ENCODE results near the gene CLASP2. TPM values are rescaled to one million over a fixed set of nuclear protein-coding genes. Genes with fewer than 3 reads are reported as not detected.

CLASP2 gene
- polyA plus RNA-seq, 1 donor (not counting 4 experiments of a cell fraction or from before 2014, with no cell fraction given) = 49.5 TPM

GRCh38 chr3:33577173-33577572 lies 140.9 kb downstream of the CLASP2 start:
- DNase-seq (ENCODE audit: low read depth, low spot score) = no peak
- no peak overlapping the region for H3K4me2 ChIP-seq (ENCODE audit: control insufficient read depth, extremely low read depth, insufficient read depth, low read depth, low read length)
- dilution Hi-C loops (cut with MboI; ENCODE audit: extremely low pct_ligation_motif_present, low sequenced_read_pairs) = no loop called here
- TF ChIP-seq CTCF (optimal IDR thresholded peaks at IDR 0.05 in 1 of 3, IDR thresholded peaks at IDR 0.05 in 1 of 3, conservative IDR thresholded peaks at IDR 0.05 in 1 of 3; ENCODE audit: extremely low read depth in 1 of 3, insufficient read depth in 2 of 3, low read length in 3 of 3) (no peak), EZH2 (IDR thresholded peaks at IDR 0.05; ENCODE audit: low read length) (no peak)
- no peaks in the 10 kb centered on the region for H3K27me3 ChIP-seq (ENCODE audit: control insufficient read depth, extremely low read depth, insufficient read depth, low read length)
- H2AFZ ChIP-seq (ENCODE audit: control insufficient read depth, low read length) = no peak overlapping the region
- H3K27ac ChIP-seq (ENCODE audit: control insufficient read depth, insufficient read depth, low read length) = no peak overlapping the region
- no peaks in the 10 kb centered on the region for H3K79me2 ChIP-seq (ENCODE audit: control insufficient read depth, insufficient read depth, low read length)
- no peak for FAIRE-seq
- no peaks in the 10 kb centered on the region for H3K9me1 ChIP-seq (ENCODE audit: control insufficient read depth, extremely low read depth, insufficient read depth, low read length)
- H3K4me3 ChIP-seq (ENCODE audit: control insufficient read depth in 2 of 3, extremely low read depth in 1 of 3, insufficient read depth in 2 of 3, low read depth in 1 of 3, low read length in 3 of 3) = no peak overlapping the region
- no peak overlapping the region for H3K9ac ChIP-seq (ENCODE audit: control insufficient read depth, extremely low read depth, insufficient read depth, low read length)
- peaks cover 5 to 6% of the 10 kb centered on the region in 2 experiments for H3K36me3 ChIP-seq (ENCODE audit: control insufficient read depth in 2 of 2, extremely low read depth in 1 of 2, insufficient read depth in 2 of 2, low read length in 2 of 2)
- H3K9me3 ChIP-seq (ENCODE audit: control insufficient read depth, low read depth, low read length) = no peaks in the 10 kb centered on the region
- H4K20me1 ChIP-seq (ENCODE audit: control insufficient read depth, extremely low read depth, insufficient read depth, low read length) = no peaks in the 10 kb centered on the region
- H3K4me1 ChIP-seq (ENCODE audit: control insufficient read depth, extremely low read depth, insufficient read depth, low read length) = peaks cover 16% of the 10 kb centered on the region

DNA sequence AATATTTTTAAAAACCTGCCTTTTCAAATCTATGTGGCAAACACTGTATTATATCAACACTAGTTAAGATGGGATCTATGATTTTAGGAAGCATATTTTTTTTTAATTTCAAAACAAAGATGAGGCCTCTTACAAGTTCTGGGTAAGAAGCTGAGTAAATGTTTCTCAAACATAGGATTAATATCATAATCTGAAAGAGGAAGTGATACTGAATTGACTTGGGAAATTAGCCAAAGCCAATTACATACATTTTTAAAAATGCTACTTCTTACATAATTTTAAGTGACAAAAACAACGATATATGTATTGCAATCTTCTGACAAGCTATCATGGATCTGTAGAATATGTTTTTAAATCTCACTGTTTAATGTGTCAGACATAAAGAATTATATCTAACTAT lies 142.7 kb downstream of the CLASP2 start:
- peaks cover 16% of the 10 kb centered on the region for H3K4me1 ChIP-seq (ENCODE audit: control insufficient read depth, extremely low read depth, insufficient read depth, low read length)
- DNase-seq (ENCODE audit: low read depth, low spot score) (no peak), FAIRE-seq (no peak)
- H3K36me3 ChIP-seq (ENCODE audit: control insufficient read depth in 2 of 2, extremely low read depth in 1 of 2, insufficient read depth in 2 of 2, low read length in 2 of 2) = peaks cover 2 to 4% of the 10 kb centered on the region in 2 experiments
- H3K4me2 ChIP-seq (ENCODE audit: control insufficient read depth, extremely low read depth, insufficient read depth, low read depth, low read length) = no peak overlapping the region
- no peaks in the 10 kb centered on the region for H3K79me2 ChIP-seq (ENCODE audit: control insufficient read depth, insufficient read depth, low read length)
- H4K20me1 ChIP-seq (ENCODE audit: control insufficient read depth, extremely low read depth, insufficient read depth, low read length) = no peaks in the 10 kb centered on the region
- H3K27me3 ChIP-seq (ENCODE audit: control insufficient read depth, extremely low read depth, insufficient read depth, low read length) = no peaks in the 10 kb centered on the region
- TF ChIP-seq EZH2 (IDR thresholded peaks at IDR 0.05; ENCODE audit: low read length) (no peak), CTCF (optimal IDR thresholded peaks at IDR 0.05 in 1 of 3, IDR thresholded peaks at IDR 0.05 in 1 of 3, conservative IDR thresholded peaks at IDR 0.05 in 1 of 3; ENCODE audit: extremely low read depth in 1 of 3, insufficient read depth in 2 of 3, low read length in 3 of 3) (no peak)
- H2AFZ ChIP-seq (ENCODE audit: control insufficient read depth, low read length) = no peak overlapping the region
- dilution Hi-C loops (cut with MboI; ENCODE audit: extremely low pct_ligation_motif_present, low sequenced_read_pairs) = no loop called here
- H3K9me3 ChIP-seq (ENCODE audit: control insufficient read depth, low read depth, low read length) = no peaks in the 10 kb centered on the region
- H3K27ac ChIP-seq (ENCODE audit: control insufficient read depth, insufficient read depth, low read length) = no peak overlapping the region
- H3K4me3 ChIP-seq (ENCODE audit: control insufficient read depth in 2 of 3, extremely low read depth in 1 of 3, insufficient read depth in 2 of 3, low read depth in 1 of 3, low read length in 3 of 3) = no peak overlapping the region
- no peaks in the 10 kb centered on the region for H3K9me1 ChIP-seq (ENCODE audit: control insufficient read depth, extremely low read depth, insufficient read depth, low read length)
- H3K9ac ChIP-seq (ENCODE audit: control insufficient read depth, extremely low read depth, insufficient read depth, low read length) = no peak overlapping the region

All from keratinocyte (primary cell).